ENCODE data around the gene ZC2HC1C. TPM values are rescaled to one million over a fixed set of nuclear protein-coding genes. Genes with fewer than 3 reads are reported as not detected.
A peak's percentile ranks its signal among the peaks of the same experiment; 100 is the strongest.
"Not testable (repeated sequence)": the region's sequence is repeated elsewhere in the genome, so short reads cannot be mapped to it uniquely, and the experiment has no call there.

Gene ZC2HC1C
- total and polyA plus RNA-seq, 9 of the 15 experiments (the other 6 are each of a cell fraction or from before 2014, with no cell fraction given): 6.3 to 9.2 (median 7.7) TPM

DNA sequence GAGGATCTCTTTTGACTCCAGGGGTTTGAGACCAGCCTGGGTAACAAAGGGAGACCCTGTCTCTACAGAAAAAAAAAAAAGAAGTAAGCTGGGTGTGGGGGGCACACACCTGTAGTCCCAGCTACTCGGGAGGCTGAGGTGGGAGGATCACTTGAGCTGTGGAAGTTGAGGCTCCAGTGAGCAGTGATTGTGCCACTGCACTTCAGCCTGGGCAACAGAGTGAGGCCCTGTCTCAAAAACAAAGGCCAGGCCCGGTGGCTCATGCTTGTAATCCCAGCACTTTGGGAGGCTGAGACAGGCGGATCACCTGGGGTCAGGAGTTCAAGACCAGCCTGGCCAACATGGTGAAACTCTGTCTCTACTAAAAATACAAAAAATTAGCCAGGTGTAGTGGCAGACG lies 1.7 kb upstream of the ZC2HC1C start:
- DNase-seq (ENCODE audit: extremely low read depth in 1 of 4, low spot score in 3 of 4); intact Hi-C loops (cut with micrococcal nuclease); POLR2A ChIA-PET; H3K36me3 ChIP-seq (ENCODE audit: control insufficient read depth, insufficient read depth, low read length); in situ Hi-C loops (cut with MboI); ATAC-seq; H4K20me1 ChIP-seq (replicated peaks; ENCODE audit: control insufficient read depth, insufficient read depth, low read length); FAIRE-seq; H3K27me3 ChIP-seq (ENCODE audit: control insufficient read depth in 2 of 2, insufficient read depth in 2 of 2, low read length in 2 of 2); CTCF ChIA-PET (ENCODE audit: low intra/inter-chr PET ratio); BruUV-seq (replicated peaks); H3K9me3 ChIP-seq (replicated peaks; ENCODE audit: control insufficient read depth, insufficient read depth, low read depth, low read length); H3K9me1 ChIP-seq (ENCODE audit: control insufficient read depth, insufficient read depth, low read length): not testable (repeated sequence)
- Histone ChIP-seq H3K79me2 (ENCODE audit: control insufficient read depth, insufficient read depth, low read length) (peaks cover 73% of the 10 kb centered on the region), H3K4me2 (ENCODE audit: insufficient read depth, low read length) (peak overlapping the region; percentile 96), H3K9ac (ENCODE audit: insufficient read depth in 1 of 2, low read depth in 2 of 2, low read length in 2 of 2) (peak overlapping the region; percentile 80 to 87; a peak in 3 of 4 replicates), H2AFZ (ENCODE audit: low read depth, low read length) (0 out of 2 replicates have a peak overlapping the region, but pooled peaks have one; percentile 43), H3K4me3 (peak overlapping the region; percentile 41), H3K4me1 (replicated peaks in 1 of 2; ENCODE audit: control insufficient read depth in 2 of 2, insufficient read depth in 2 of 2, low read length in 2 of 2) (peaks cover 30 to 32% of the 10 kb centered on the region in 2 experiments; a peak in 4 of 5 replicates), H3K27ac (ENCODE audit: extremely low read depth, low read depth, low read length) (peak overlapping the region; percentile 93)
- 0 out of 2 replicates have a peak, but pooled peaks have one; percentile 41 for TF ChIP-seq GTF2E2 (tag; IDR thresholded peaks at IDR 0.05)
- WGBS (ENCODE audit: insufficient coverage, low coverage, missing lambda C conversion rate): 4% methylated on average over 3 of the region's 4 CpGs

DNA sequence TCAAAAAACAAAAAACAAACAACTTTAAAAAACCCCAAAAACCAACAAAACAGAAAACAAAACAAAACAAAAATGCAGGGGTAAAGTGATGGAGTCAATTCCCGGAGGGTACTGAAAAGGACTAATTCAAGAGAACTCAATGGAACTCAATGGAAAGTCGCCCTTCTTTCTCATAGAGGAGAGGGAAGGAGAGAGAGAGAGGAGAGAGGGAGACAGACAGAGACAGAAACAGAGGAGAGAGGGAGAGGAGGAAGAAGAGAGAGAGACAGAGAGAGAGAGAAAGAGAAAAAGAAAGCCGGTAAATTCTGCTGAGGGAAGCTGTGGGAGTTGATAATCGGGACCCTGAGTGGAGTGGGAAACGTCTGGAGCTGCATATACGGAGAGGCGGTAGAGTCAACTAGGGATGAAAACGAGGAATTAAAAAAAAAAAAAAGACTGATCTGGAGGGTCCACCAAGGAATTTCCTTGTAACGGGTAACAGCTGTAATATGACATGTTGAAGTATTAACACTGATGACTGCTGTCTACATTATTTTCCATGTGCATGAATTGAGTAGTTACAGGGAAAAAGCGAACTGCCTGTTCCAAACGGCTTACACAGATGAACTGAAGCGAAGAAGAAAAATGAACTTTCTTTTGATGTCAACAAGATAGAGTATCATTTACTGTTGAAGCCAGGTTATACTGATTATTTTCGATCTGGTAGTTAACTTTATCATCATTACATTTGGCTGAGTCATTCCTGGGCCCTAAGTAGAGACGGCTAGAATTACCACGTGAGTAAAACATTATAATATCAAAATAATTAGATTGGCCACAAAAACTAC lies 934 bp upstream of the ZC2HC1C start:
- DNase-seq (ENCODE audit: extremely low read depth in 1 of 4, low spot score in 3 of 4): peak in 2 of 4 experiments; percentile 10 to 26
- intact Hi-C loops (cut with micrococcal nuclease): no loop called here
- WGBS (ENCODE audit: insufficient coverage, low coverage, missing lambda C conversion rate): under 1% methylated on average over 10 of the region's 15 CpGs
- CTCF ChIA-PET (ENCODE audit: low intra/inter-chr PET ratio): no interaction called here
- FAIRE-seq: peak; percentile 40
- TSS peak; percentile 85 for BruUV-seq (replicated peaks)
- no peaks in the 10 kb centered on the region; the same call in 2 of the 3 replicates for H3K36me3 ChIP-seq (ENCODE audit: control insufficient read depth, insufficient read depth, low read length)
- POLR2A ChIA-PET: interaction anchor here (0.6 to 1.0 kb wide), 7 partner anchors 20 to 561 kb away, joined by 3 to 4 read pairs (median 3); partner anchors contain the start of gene EIF2B2
- no peaks in the 10 kb centered on the region for H3K27me3 ChIP-seq (ENCODE audit: control insufficient read depth in 2 of 2, insufficient read depth in 2 of 2, low read length in 2 of 2)
- no peaks in the 10 kb centered on the region for H4K20me1 ChIP-seq (replicated peaks; ENCODE audit: control insufficient read depth, insufficient read depth, low read length)
- H3K9ac ChIP-seq (ENCODE audit: insufficient read depth in 1 of 2, low read depth in 2 of 2, low read length in 2 of 2): peak overlapping the region; percentile 87
- H3K9me3 ChIP-seq (replicated peaks; ENCODE audit: control insufficient read depth, insufficient read depth, low read depth, low read length): no peaks in the 10 kb centered on the region
- peak overlapping the region; percentile 96 for H3K4me2 ChIP-seq (ENCODE audit: insufficient read depth, low read length)
- peaks cover 3% of the 10 kb centered on the region for H3K9me1 ChIP-seq (ENCODE audit: control insufficient read depth, insufficient read depth, low read length)
- H3K4me3 ChIP-seq: peak overlapping the region; percentile 41
- peaks cover 69% of the 10 kb centered on the region for H3K79me2 ChIP-seq (ENCODE audit: control insufficient read depth, insufficient read depth, low read length)
- H2AFZ ChIP-seq (ENCODE audit: low read depth, low read length): peak overlapping the region; percentile 86
- peak; percentile 1; the same call in 2 of the 3 replicates for ATAC-seq
- H3K4me1 ChIP-seq (replicated peaks in 1 of 2; ENCODE audit: control insufficient read depth in 2 of 2, insufficient read depth in 2 of 2, low read length in 2 of 2): peaks cover 29 to 32% of the 10 kb centered on the region in 2 experiments; a peak in 4 of 5 replicates
- in situ Hi-C loops (cut with MboI): no loop called here
- H3K27ac ChIP-seq (ENCODE audit: extremely low read depth, low read depth, low read length): peak overlapping the region; percentile 93
- TF ChIP-seq MBD2 (IDR thresholded peaks at IDR 0.05; ENCODE audit: borderline replicate concordance, low read depth) (no peak), ATF3 (IDR thresholded peaks at IDR 0.05) (peak; percentile 52; the same call in 1 of the 2 replicates), ATF3 (CRISPR knock-in tag; conservative IDR thresholded peaks at IDR 0.05) (no peak), BHLHE40 (IDR thresholded peaks at IDR 0.05; ENCODE audit: low read length) (no peak), CBX1 (IDR thresholded peaks at IDR 0.05; ENCODE audit: low read depth) (no peak), NR2C2 (CRISPR knock-in tag; IDR thresholded peaks at IDR 0.05) (no peak), NR2C2 (tag; IDR thresholded peaks at IDR 0.05) (no peak), MTA1 (IDR thresholded peaks at IDR 0.05; ENCODE audit: borderline replicate concordance) (0 out of 2 replicates have a peak, but pooled peaks have one; percentile 57), GATAD2A (IDR thresholded peaks at IDR 0.05) (no peak), GABPB1 (CRISPR knock-in tag; IDR thresholded peaks at IDR 0.05) (no peak), TAF9B (IDR thresholded peaks at IDR 0.05; ENCODE audit: partially characterized antibody) (no peak)
- TF ChIP-seq, protein P1, sequence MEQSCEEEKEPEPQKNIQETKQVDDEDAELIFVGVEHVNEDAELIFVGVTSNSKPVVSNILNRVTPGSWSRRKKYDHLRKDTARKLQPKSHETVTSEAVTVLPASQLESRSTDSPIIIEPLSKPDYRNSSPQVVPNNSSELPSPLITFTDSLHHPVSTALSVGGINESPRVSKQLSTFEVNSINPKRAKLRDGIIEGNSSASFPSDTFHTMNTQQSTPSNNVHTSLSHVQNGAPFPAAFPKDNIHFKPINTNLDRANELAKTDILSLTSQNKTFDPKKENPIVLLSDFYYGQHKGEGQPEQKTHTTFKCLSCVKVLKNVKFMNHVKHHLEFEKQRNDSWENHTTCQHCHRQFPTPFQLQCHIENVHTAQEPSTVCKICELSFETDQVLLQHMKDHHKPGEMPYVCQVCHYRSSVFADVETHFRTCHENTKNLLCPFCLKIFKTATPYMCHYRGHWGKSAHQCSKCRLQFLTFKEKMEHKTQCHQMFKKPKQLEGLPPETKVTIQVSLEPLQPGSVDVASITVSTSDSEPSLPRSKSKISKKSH (CRISPR knock-in tag; IDR thresholded peaks at IDR 0.05): no peak

Data from K562 (cell line).